CD4-positive, alpha-beta T cell treated with Interleukin-12 subunit alpha and Interleukin-12 subunit beta, for 1 hour (primary cell): ENCODE measurements around the gene AFG3L2.
A peak's percentile ranks its signal among the peaks of the same experiment; 100 is the strongest.
"Not testable (repeated sequence)": the region's sequence is repeated elsewhere in the genome, so short reads cannot be mapped to it uniquely, and the experiment has no call there.

Experiments used
- DNase-seq: peaks from one replicate; pipeline ENCODE4 v3.0.0-alpha.2; 2020

The AFG3L2 gene

DNA sequence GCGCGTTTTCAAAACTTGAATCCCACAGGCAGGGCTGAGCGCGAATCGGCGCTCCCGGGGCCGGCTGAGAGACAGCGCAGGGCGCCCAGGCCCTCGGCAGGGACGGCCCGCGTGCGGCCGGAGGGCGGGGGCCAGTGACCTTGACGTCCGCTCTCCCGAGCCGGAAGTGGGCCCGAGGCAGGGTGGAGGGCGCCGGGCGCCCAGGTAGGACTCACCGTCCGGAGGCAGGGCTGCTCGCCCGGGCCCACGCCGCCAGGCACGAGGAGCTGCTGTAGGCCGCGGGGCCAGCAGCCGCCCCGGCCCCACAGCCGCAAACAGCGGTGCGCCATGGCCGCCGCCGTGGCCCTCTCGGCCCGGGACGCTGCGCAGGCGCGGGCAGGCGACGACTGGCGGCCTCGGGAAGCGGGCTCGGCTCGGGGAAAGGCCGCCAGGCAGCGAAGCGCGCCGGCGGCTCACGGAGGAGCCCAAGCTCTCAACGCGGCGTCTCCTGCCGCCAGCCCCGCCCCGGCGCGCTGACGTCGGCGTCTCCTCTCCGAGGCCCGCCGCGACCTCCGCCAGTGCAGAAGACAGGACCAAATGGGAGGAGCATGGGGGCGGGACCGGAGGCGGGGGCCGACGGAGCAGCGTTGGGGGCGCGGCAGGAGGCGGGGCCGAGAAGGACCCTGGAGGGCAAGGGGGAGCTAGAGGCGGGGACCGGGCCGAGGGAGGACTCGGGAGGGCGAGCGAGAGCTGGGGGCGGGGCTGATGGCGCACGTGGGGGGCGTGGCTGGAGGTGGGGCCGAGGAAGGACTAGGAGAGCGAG, at the start of gene AFG3L2:
TSS of gene AFG3L2 (minus strand) at position 474 of the 802 bp plus-strand sequence. CDS start at position 329, 145 bp downstream.
- peak; percentile 100 for DNase-seq

DNA sequence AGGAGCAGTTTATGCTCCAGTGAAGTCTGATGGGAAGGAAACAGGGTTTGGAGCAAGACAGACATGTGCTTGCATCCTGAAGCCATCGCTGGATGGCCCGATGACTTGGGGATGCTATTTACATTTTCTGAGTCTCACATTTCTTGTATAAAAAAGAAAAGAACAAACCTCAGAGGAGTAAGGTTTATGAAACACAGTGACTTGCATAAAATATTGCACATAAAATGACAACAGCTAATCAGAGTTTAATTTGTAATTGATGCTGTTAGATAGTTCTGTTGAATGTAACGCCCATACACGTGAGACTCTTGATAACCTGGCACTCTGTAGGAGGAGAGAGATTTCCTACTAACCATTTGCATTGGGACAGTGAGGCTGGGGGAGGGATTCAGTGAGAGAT, 47.2 kb upstream of the AFG3L2 start:
- no peak for DNase-seq

DNA sequence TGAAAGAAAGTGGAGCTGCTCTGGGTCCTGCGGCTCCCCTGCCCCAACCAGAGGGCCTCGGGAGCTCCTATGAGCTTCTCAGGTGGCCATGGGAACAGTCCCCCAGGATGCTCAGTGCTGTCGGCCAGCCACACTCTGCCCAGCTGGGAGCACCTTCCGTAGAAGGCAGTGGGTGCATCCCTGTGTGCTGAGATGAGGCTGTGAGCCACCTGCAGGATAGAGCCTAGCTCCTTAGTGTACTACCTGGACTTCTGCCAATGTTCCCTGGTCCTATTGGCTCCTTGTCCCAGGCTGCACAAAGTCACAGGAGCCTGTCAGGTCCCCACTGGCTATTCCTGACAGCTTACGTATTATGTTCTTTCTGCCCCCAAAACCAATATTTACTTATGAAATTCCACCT, 46.8 kb upstream of the AFG3L2 start:
- DNase-seq: no peak

DNA sequence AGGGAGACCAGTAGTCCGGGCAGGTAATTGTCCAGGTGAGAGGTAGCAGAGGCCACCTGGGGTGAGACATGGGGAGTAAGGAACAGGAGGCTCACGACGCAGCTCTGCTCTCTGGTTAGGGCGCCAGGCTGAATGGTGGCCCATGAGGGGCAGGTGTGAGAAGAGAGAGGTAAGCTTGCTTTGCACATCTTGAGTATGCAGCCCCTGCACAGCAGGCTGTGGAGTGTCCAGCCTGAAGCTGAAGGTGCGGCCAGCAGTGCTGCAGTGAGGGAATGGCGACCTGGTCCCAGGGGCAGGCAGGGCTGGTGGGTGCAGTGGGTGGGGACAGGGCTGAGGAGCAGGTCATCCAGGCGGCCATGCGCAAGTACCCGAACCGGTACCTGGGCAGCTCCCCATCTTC, 46.4 kb upstream of the AFG3L2 start:
- no peak for DNase-seq

DNA sequence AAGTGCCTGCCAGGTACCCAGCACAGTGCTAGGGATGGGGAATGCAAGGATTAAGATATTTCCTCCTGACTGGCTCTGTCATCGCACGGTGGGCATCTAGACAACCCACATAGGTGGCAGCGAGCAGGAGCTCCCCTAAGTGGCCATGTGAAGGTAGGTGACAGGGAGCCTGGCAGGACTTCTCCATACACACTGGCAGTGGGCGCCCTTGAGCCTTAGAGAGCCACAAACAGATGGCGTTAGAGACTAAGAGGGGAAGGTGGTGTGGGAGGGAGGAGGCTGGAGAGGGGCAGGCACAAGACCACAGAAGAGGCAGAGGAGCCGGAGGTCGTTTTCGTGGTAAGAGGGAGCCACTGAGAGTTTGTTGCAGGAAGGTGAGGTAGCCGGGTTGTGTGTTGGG, 45.9 kb upstream of the AFG3L2 start:
- DNase-seq: no peak

DNA sequence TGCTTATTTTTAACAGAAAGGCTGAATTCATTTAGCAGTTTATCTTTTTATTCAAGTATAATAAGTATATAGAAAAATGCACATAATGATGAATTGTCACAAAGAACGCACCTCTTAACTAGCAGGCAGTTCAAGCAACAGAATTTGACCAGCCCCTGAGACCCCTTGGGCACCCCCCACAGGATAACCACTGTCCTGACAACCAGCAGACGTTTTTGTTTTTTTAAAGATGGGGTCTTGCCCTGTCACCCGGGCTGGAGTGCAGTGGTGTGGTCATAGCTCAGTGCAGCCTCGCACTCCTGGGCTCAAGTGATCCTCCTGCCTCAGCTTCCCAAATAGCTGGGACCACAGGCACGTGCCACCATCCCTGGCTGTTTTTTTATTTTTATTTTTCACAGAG, 44.7 kb upstream of the AFG3L2 start:
- no peak for DNase-seq

DNA sequence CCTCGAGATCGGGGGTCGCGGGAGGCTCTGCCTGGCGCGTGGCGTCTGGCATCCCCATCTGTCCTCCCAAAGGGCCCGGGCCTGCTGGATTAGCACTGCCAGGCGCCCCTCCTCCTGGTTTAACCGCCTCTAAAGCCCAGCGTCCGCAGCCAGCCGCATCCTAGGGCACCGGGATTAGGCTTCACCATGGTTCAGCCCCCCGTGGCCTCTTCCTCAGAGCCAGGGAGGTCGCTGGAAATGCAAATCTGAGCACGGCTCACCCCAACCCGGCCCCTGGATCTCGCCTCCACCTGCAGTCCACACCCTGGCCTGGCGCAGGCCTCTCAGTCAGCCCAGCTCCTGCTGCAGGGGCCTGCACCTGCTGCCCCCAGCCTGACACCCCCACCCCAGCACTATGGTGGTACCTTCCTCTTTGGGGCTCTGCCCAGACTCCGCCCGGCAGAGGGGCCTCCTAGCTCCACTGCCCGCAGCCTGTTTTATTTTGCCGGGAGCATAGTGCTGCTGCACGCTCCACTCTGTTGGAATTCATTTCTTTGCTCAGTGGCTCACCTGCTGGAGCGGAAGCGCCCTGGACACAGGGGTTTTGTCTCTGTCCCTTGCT, 43.9 kb upstream of the AFG3L2 start:
- DNase-seq: no peak

DNA sequence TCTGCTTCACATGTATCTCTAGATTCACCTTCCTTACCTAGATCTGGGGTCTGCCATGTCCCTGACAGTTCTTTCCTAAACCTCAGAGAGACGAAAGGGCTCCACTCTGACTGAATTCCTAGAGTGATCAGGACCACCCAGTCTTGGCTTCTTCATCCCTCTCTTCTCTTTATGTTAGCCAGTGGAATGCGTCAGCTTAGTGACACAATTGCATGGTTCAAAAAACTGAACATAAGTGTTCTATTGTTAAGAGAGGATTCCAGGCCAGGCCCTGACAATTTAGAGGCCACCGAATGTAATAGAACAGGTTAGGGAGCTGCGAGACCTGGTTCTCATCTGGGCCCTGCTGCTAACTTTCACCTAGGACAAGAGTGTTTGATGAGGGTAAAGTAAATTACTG, 40.7 kb upstream of the AFG3L2 start:
- no peak for DNase-seq

DNA sequence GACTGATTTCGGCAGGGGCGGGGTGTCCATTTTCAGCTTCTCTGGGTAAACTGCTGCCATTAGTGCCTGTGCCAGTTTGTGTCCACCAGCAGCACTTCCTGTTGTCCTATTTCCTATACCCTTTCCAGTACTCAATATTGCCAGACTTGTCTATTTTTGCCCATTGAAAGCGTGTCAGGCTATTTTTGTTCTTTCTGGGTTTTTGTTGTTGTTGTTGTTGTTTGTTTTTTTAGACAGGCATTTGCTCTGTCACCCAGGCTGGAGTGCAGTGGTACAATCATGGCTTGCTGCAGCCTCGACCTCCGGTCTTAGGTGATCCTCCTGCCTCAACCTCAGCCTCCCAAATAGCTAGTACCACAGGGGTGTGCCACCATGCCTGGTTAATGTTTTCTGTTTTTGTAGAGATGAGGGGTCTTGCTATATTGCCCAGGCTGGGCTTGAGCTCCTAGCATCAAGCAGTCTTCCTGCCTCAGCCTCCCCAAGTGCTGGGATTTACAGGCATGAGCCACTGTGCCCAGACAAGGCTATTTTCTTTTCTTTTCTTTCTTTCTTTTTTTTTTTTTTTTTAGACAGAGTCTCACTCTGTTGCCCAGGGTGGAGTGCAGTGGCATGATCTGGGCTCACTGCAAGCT, 39.2 kb upstream of the AFG3L2 start:
- no peak for DNase-seq

DNA sequence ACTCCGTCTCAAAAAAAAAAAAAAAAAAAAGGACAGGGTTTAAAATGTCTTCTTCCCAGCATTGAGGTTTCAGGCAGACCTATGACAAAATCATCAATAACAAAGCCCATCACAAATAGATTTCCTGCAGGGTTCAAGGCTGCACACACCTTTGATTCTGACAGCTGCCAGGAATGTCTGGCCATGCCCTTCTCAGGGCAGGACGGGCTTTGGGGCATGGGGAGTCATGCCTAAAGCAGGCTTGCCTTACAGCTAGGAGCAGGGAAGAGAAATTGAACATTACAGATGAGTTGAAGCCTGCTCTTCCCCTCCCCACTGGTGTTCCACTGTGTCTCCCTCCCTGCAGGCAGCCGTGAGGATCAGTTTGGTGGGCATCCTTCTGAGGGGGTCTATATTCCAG, 34.4 kb upstream of the AFG3L2 start:
- no peak for DNase-seq

DNA sequence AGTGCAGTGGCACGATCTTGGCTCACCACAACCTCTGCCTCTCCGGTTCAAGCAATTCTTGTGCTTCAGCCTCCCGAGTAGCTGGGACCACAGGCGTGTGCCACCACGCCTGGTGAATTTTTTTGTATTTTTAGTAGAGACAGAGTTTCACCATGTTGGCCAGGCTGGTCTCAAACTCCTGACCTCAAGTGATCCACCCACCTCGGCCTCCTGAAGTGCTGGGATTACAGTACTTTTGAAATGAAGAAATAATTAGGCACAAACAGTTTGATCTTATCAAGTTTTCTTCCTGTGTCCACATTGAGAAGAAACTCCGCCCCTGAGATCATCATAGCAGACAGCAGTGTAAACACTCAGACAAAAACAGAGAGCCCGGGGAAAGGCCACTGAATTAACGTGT, 33.7 kb upstream of the AFG3L2 start:
- not testable (repeated sequence) for DNase-seq

DNA sequence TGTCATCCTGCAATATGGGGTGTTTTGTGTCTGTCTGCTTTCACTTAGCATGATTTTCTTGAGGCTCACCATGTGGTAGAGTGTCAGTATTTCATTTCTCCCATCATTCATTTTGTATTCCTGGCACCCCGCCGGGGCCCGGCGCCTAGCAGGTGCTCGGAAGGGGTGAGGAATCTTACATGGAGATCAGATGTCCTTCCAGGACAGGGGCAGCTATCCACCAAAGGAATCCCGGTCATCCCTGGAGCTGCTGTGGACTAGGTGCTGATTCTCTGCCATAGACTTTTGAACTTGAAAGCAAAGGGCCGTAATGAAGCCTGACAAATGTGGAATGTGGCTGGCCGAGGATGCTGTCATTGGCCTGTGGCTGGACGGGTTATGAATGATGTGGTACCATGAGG, 33.1 kb upstream of the AFG3L2 start:
- DNase-seq: no peak

DNA sequence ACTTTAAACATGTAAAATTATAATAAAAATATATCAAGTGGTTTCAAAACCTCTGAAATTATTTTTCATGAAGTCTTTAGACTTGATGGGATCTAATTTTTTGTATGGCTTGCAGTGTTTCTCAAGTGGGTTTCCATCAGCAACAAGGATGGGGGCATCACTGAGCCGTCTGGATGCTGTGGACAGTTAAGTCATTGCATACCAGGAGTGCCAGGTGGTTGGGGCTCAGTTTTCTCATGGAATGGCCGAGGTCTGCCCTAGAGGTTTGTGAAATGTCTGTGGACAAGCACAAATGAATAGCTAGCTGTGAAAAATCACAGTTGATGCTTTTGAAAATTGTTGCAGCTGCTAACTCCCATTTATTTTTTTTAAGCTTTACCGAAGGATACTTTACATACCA, 32.4 kb upstream of the AFG3L2 start:
- DNase-seq: no peak

DNA sequence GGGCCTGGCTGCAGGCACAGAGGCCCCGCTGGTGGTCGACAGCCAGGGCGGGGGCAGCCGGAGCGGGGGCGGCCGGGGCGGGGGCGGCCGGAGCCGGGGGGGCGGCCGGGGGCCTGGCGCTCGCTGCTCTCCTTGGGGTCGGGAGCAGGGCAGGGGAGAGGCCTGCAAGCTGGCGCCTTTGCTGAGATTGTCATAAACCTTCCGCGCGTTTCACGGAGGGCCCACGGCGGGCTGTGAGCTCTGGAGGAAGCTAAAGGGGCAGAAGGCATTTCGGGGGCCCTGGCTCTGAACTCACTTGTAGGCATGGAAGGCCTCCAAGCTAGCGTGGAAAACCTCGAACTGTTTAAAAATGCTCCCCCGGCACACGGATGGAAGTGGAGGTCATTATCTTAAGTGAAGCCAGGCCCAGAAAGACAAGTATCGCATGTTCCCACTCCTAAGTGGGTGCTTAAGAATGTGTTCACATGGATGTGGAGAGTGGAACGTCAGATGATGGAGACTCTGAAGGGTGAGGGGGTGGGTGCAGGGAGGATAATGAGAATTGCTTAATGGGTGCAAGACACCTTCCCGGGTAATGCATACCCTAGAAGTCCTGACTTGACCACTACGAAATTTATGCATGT, 31.3 kb upstream of the AFG3L2 start:
- DNase-seq: no peak

DNA sequence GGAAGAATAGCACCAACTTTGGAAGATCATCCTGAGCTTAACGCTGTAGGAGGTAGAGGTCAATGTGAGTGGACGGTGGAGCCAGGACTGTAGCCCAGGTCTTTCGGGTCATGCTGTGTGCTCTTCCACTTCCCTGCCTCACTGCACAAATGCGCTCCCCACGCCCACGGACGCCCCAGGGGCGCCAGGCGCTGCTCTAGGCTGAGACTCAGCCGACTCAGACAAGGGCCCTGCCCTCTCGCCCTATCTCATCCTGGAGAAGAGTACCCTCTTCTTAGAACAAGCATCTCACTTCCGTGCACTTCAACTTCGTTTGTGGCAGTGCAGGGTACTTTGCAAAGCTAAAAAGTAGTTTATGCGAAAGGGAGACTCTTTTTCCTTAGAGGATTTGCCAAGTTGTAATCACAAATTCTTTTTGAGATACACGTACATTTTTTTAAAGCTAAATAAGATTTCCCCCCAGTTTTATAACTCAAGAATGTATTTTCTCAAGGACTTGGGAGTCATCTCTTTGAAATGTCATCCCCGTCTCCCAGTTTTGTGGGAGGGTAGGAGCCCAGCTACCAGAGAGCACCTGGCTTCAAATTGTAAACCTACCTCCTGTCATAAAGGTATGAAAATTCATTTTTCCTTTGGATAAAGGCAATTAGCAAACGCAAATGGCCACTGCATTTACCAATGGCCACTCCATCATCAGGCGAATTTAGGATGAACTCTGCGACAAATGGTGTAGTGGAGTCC, 29.5 kb upstream of the AFG3L2 start:
- DNase-seq: no peak

DNA sequence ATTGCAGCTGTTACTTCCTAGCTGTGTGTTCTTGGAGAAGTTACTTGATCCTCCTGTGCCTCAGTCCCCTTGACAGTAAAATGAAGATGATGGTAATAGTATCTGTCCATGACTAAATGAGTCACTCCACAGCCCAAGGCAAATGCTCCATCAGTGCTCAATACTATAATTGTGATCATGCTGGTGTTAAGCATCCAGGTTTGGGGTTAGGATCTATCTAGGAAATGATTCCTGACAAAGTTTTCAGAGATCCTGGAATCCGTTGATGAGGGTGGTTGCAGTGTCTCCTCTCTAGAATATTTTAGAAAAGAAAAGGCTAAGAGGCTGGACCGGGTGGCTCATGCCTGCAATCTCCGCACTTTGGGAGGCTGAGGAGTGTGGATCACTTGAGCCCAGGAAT, 28.0 kb upstream of the AFG3L2 start:
- no peak for DNase-seq

DNA sequence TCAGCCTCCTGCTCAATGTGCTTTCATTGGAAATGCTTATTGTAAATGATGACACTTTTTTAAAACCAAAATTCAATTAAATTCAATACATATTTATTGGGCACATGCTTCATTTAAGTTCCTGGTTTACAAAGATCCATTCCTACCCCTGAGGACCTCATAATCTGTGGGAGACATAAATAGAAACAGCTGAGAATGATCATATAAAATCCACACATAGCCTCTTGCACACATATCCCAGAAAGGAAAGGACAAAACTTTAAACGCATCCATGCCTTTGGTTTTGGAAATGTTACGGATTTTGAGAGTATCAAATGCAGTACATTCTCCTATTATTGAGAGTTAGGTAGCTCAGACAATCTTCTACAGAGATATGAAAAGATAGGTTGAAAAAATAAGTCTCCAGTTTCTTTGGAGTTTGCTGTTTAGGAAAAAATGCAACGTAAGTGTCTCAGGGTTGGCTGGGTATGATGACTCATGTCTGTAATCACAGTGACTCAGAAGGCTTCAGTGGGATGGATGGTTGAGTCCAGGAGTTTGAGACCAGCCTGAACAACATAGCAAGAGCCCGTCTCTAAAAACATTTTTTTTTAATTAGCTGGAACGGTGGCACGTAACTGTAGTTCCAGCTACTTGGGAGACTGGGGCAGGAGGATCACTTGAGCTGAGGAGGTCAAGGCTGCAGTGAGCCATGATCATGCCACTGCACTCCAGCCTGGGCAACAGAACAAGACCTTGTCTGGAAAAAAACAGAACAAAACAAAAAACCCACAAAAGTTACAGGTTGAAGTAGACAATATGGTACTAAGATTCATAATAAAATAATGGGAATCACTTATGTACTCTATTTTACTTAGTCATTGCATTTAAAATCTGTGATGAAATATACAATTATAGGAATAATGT, 26.8 kb upstream of the AFG3L2 start:
- DNase-seq: no peak

DNA sequence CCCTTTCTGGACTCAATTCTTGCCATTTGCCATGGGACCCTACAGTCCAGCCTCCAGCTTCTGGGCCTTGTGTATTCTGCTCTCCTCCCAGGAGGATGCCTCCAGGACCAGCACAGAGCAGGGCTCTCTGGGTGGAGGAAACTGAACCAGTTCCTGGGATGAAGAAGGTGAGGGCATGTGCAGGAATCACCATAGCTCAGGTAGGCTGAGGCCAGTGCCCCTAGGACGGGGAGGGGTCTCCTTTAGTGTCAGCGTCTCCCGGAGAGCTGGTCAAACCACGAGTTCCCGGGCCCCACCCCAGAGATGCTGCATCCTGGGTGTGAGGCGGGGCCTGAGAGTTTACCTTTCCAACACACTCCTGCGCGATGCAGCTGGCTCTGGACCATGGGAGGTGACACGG, 24.9 kb upstream of the AFG3L2 start:
- DNase-seq: no peak

DNA sequence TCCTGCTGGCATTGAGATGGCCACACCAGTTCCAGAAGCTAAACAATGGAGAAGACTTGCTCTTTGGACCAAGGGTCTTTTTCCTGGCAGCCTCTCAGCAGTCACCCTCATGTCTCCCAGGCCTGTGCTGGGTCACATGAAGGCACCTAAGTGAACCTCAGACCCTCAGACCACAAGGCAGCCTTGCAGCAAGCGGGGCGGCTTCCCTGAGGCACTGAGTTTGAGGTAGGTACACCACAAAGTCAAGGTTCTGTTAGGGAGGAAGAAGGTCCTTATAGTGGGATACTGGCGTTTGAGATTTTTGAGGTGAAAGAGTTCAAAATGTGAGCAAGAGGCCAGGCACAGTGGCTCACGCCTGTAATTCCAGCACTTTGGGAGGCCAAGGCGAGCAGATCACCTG, 22.2 kb upstream of the AFG3L2 start:
- DNase-seq: no peak

DNA sequence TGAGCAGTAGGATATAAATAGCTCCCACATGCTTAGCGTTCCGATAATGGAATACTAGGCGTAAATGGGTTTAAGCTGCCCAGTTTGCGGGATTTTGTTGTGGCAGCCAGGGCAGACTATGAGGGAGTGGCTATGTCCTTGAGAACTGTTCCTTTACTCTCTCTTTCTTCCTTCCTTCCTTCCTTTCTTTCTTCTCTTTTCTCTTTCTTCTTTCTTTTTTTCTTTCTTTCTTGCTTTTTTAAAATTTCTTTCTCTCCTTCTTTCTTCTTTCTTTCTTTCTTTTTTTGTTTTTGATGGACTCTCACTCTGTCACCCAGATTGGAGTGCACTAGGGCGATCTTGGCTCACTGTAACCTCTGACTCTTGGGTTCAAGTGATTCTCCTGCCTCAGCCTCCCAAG, 21.6 kb upstream of the AFG3L2 start:
- no peak for DNase-seq

DNA sequence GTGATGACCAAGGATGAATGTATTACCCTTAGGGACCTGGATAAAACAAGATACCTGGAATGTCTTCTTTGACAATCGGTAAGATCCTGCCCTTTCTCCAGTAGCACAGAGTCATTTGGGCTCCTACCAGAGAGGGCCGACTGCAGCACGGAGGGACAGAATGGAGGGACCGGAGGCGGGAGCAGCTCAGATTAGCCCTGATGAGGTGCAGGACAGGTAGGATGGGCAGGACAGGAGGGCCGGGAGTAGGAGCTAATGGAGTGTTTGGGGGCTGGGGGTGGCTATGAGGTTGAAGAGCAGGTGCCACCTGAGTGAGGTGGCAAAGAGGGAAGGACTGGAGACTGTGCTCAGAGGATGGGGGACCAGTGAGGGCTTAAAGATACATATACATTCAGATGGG, 20.8 kb upstream of the AFG3L2 start:
- no peak for DNase-seq

DNA sequence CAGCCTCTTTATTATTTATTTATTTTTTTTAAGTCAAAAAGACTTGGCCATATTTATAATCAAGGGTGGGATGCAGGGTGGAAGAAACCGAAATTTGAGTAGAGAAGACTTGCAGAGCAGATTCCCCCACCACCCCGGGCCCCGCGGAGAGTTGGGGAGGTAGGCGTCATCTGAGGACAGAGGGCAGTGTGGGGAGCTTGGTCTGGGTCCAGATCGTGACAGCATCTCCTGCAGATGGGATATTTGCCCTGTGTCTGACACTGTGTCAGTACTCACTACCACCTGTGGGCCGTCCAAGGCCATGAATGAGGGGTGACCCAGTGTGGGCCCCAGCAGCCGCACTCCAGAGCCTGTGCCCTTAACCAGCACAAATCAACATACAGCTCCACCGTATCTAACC, 20.2 kb upstream of the AFG3L2 start:
- no peak for DNase-seq
